ENCODE data around the gene HNF1A.

DNA sequence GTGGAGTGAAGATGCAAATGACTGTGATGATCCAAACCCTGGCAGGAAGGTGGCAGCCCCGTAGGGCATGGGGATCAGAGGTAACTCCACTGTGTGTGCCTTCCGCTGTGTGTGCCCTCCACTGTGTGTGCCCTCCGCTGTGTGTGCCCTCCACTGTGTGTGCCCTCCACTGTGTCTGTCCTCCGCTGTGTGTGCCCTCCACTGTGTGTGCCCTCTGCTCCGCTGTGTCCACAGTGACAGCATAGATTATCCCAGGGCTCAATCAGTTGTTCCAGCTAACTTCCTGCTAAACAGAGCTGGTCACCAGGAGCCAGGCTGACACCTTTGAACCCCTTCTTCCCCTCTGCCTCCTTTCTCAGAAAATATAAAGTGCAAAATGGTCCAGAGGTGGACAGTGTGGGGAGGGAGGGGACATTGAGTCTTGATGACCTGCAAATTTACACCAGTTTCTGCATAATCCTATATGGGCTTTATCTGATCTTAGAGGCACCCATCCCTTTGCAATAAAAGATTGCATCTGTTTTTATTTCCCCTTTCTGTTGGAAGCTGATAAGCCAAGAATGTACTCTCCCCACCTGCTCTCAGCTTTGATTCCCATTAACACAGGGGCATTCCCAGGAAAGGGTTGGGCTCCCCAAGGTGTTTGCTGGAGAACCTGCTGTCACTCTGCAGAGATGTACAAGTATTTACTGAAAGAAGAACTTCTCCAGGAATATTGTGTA is 21.6 kb upstream of the HNF1A start:
- TF ChIP-seq, protein P1, sequence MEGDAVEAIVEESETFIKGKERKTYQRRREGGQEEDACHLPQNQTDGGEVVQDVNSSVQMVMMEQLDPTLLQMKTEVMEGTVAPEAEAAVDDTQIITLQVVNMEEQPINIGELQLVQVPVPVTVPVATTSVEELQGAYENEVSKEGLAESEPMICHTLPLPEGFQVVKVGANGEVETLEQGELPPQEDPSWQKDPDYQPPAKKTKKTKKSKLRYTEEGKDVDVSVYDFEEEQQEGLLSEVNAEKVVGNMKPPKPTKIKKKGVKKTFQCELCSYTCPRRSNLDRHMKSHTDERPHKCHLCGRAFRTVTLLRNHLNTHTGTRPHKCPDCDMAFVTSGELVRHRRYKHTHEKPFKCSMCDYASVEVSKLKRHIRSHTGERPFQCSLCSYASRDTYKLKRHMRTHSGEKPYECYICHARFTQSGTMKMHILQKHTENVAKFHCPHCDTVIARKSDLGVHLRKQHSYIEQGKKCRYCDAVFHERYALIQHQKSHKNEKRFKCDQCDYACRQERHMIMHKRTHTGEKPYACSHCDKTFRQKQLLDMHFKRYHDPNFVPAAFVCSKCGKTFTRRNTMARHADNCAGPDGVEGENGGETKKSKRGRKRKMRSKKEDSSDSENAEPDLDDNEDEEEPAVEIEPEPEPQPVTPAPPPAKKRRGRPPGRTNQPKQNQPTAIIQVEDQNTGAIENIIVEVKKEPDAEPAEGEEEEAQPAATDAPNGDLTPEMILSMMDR (IDR thresholded peaks at IDR 0.05) = no peak
- TF ChIP-seq EZH2 (IDR thresholded peaks at IDR 0.05) = no peak

All from neural progenitor cell (in vitro differentiated cells).